ENCODE measurements around the gene AFF3. TPM values are rescaled to one million over a fixed set of nuclear protein-coding genes. Genes with fewer than 3 reads are reported as not detected.
A peak's percentile ranks its signal among the peaks of the same experiment; 100 is the strongest.

Gene AFF3
- total RNA-seq, 1 experiment from 2014 or later = 0.07 TPM

- peak; percentile 73 for DNase-seq
- H3K36me3 ChIP-seq (replicated peaks; ENCODE audit: control insufficient read depth, insufficient read depth, low read length) = no peaks in the 10 kb centered on the region
- H3K27me3 ChIP-seq (ENCODE audit: control insufficient read depth, insufficient read depth, low read length) = no peaks in the 10 kb centered on the region
- H3K4me3 ChIP-seq (ENCODE audit: insufficient read depth, low read depth, low read length) = no peak overlapping the region
Measured at GRCh38 chr2:99615247-99615771, 527.1 kb downstream of the AFF3 start.

- no peaks in the 10 kb centered on the region for H3K27me3 ChIP-seq (ENCODE audit: control insufficient read depth, insufficient read depth, low read length)
- no peak overlapping the region for H3K4me3 ChIP-seq (ENCODE audit: insufficient read depth, low read depth, low read length)
- peak; percentile 4 for DNase-seq
- H3K36me3 ChIP-seq (replicated peaks; ENCODE audit: control insufficient read depth, insufficient read depth, low read length) = no peaks in the 10 kb centered on the region
Measured at GRCh38 chr2:99613980-99614379, 528.4 kb downstream of the AFF3 start.

- Histone ChIP-seq H3K4me3 (ENCODE audit: insufficient read depth, low read depth, low read length) (no peak overlapping the region), H3K27me3 (ENCODE audit: control insufficient read depth, insufficient read depth, low read length) (no peaks in the 10 kb centered on the region), H3K36me3 (replicated peaks; ENCODE audit: control insufficient read depth, insufficient read depth, low read length) (no peaks in the 10 kb centered on the region)
- DNase-seq = no peak
Measured at GRCh38 chr2:99611786-99612185, 530.6 kb downstream of the AFF3 start.

DNA sequence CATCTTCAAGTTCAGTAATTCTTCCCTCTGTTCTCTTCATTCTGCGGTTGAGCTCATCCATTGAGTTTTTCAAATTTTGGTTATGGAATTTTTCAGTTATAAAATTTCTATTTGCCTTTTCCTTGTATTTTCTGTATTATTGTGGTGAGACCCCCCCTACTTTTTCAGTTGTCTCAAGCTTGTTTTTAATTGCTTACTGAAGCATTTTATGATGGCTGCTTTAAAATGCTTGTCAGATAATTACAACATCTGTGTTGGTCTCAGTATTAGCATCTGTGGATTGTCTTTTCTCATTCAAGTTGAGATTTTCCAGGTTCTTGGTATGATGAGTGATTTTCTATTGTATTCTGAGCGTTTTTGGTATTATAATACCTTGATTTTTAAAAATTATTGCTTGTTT is 531.4 kb downstream of the AFF3 start:
- DNase-seq = no peak
- Histone ChIP-seq H3K36me3 (replicated peaks; ENCODE audit: control insufficient read depth, insufficient read depth, low read length) (no peaks in the 10 kb centered on the region), H3K27me3 (ENCODE audit: control insufficient read depth, insufficient read depth, low read length) (no peaks in the 10 kb centered on the region), H3K4me3 (ENCODE audit: insufficient read depth, low read depth, low read length) (no peak overlapping the region)

GRCh38 chr2:99609851-99610381 is 532.5 kb downstream of the AFF3 start:
- Histone ChIP-seq H3K27me3 (ENCODE audit: control insufficient read depth, insufficient read depth, low read length) (no peaks in the 10 kb centered on the region), H3K36me3 (replicated peaks; ENCODE audit: control insufficient read depth, insufficient read depth, low read length) (no peaks in the 10 kb centered on the region), H3K4me3 (ENCODE audit: insufficient read depth, low read depth, low read length) (no peak overlapping the region)
- DNase-seq = no peak

DNA sequence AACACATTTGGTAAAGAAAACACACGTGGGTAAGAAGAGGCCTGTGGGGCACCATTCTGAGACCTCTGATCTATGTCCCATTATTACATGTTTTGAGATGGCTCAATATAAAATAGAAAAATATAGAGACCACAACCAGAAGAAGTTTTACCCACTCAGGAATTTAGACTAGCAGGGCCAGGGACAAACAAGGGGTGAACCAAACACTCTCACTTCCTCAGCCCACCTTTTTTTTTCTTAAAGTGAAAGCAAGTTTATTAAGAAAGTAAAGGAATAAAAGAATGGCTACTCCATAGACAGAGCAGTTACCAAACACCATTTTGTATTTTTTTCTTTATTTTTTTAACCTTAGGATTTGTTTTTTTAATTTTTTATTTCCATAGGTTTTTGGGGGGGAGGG is 533.5 kb downstream of the AFF3 start:
- H3K36me3 ChIP-seq (replicated peaks; ENCODE audit: control insufficient read depth, insufficient read depth, low read length) = no peaks in the 10 kb centered on the region
- no peaks in the 10 kb centered on the region for H3K27me3 ChIP-seq (ENCODE audit: control insufficient read depth, insufficient read depth, low read length)
- DNase-seq = no peak
- H3K4me3 ChIP-seq (ENCODE audit: insufficient read depth, low read depth, low read length) = no peak overlapping the region

GRCh38 chr2:99607861-99608491 is 534.4 kb downstream of the AFF3 start:
- Histone ChIP-seq H3K27me3 (ENCODE audit: control insufficient read depth, insufficient read depth, low read length) (no peaks in the 10 kb centered on the region), H3K4me3 (ENCODE audit: insufficient read depth, low read depth, low read length) (no peak overlapping the region), H3K36me3 (replicated peaks; ENCODE audit: control insufficient read depth, insufficient read depth, low read length) (no peaks in the 10 kb centered on the region)
- DNase-seq = no peak

- no peak for DNase-seq
- H3K36me3 ChIP-seq (replicated peaks; ENCODE audit: control insufficient read depth, insufficient read depth, low read length) = no peaks in the 10 kb centered on the region
- no peaks in the 10 kb centered on the region for H3K27me3 ChIP-seq (ENCODE audit: control insufficient read depth, insufficient read depth, low read length)
- H3K4me3 ChIP-seq (ENCODE audit: insufficient read depth, low read depth, low read length) = no peak overlapping the region
Measured at GRCh38 chr2:99607454-99607853, 534.9 kb downstream of the AFF3 start.

DNA sequence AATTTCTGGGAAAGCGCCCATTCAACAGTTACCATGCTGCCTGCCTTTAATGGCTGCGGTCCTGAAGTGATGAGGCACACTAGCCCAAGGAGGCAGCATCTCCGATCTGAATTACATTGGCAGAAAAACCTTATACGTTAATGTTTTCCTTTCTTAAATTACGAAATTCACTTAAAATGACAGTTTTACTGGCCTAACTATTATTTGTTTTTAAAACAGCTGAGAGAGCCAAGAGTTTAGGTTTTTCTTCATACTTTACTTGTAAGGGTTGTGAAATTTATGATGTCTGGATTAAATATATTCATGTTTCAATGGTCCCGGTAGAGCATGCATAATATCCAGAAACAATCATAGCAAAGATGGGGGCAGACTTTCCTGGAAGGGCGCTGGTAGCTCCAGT is 537.4 kb downstream of the AFF3 start:
- Histone ChIP-seq H3K4me3 (ENCODE audit: insufficient read depth, low read depth, low read length) (no peak overlapping the region), H3K36me3 (replicated peaks; ENCODE audit: control insufficient read depth, insufficient read depth, low read length) (no peaks in the 10 kb centered on the region), H3K27me3 (ENCODE audit: control insufficient read depth, insufficient read depth, low read length) (no peaks in the 10 kb centered on the region)
- DNase-seq = no peak

DNA sequence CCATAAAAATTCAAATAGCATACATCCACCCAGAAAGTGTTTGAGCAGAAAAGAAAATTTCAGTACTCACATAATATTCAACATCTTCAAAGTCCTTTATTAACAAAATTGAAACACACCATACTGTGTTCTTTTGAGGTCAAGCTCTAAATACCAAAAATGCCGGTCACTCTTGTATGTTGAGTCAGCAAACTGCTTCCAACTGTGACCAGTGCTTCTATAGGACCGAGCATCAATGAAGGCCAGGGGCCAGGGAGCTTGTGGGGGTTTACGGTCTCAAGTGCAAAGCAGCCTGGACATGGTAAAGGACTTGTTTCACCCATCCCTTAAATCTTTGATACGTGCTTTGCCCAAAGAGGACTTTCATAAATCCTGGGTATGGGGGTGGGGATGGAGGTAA is 539.9 kb downstream of the AFF3 start:
- Histone ChIP-seq H3K27me3 (ENCODE audit: control insufficient read depth, insufficient read depth, low read length) (no peaks in the 10 kb centered on the region), H3K36me3 (replicated peaks; ENCODE audit: control insufficient read depth, insufficient read depth, low read length) (no peaks in the 10 kb centered on the region), H3K4me3 (ENCODE audit: insufficient read depth, low read depth, low read length) (no peak overlapping the region)
- DNase-seq = no peak

- Histone ChIP-seq H3K27me3 (ENCODE audit: control insufficient read depth, insufficient read depth, low read length) (no peaks in the 10 kb centered on the region), H3K36me3 (replicated peaks; ENCODE audit: control insufficient read depth, insufficient read depth, low read length) (no peaks in the 10 kb centered on the region), H3K4me3 (ENCODE audit: insufficient read depth, low read depth, low read length) (no peak overlapping the region)
- peak; percentile 62 for DNase-seq
Measured at GRCh38 chr2:99600981-99601651, 541.3 kb downstream of the AFF3 start.

- H3K27me3 ChIP-seq (ENCODE audit: control insufficient read depth, insufficient read depth, low read length) = no peaks in the 10 kb centered on the region
- H3K36me3 ChIP-seq (replicated peaks; ENCODE audit: control insufficient read depth, insufficient read depth, low read length) = no peaks in the 10 kb centered on the region
- DNase-seq = peak; percentile 71
- H3K4me3 ChIP-seq (ENCODE audit: insufficient read depth, low read depth, low read length) = no peak overlapping the region
Measured at GRCh38 chr2:99598441-99598840, 543.9 kb downstream of the AFF3 start.

DNA sequence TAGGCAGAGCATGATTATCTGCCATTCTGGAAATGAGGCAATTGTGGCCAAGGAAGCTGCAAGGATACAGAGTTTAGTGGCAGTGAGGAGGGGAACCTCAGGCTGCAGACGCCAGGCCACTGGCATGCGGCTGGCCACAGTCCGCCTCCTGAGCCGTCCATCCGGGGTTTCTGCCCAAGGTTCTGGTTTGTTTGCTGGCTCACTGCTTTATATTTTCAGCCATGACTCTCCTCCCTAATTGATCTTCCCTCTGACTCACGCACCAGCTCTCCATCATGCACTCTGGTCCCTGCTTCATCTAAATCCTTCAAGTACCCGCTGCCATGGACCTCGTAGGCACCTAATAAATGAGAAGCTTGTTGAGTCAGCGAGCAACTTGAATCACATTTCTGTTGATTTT is 544.8 kb downstream of the AFF3 start:
- DNase-seq = no peak
- Histone ChIP-seq H3K4me3 (ENCODE audit: insufficient read depth, low read depth, low read length) (no peak overlapping the region), H3K27me3 (ENCODE audit: control insufficient read depth, insufficient read depth, low read length) (no peaks in the 10 kb centered on the region), H3K36me3 (replicated peaks; ENCODE audit: control insufficient read depth, insufficient read depth, low read length) (no peaks in the 10 kb centered on the region)

- Histone ChIP-seq H3K4me3 (ENCODE audit: insufficient read depth, low read depth, low read length) (no peak overlapping the region), H3K36me3 (replicated peaks; ENCODE audit: control insufficient read depth, insufficient read depth, low read length) (no peaks in the 10 kb centered on the region), H3K27me3 (ENCODE audit: control insufficient read depth, insufficient read depth, low read length) (no peaks in the 10 kb centered on the region)
- no peak for DNase-seq
Measured at GRCh38 chr2:99595373-99595772, 547.0 kb downstream of the AFF3 start.

- H3K36me3 ChIP-seq (replicated peaks; ENCODE audit: control insufficient read depth, insufficient read depth, low read length) = no peaks in the 10 kb centered on the region
- H3K4me3 ChIP-seq (ENCODE audit: insufficient read depth, low read depth, low read length) = no peak overlapping the region
- peak; percentile 43 for DNase-seq
- H3K27me3 ChIP-seq (ENCODE audit: control insufficient read depth, insufficient read depth, low read length) = no peaks in the 10 kb centered on the region
Measured at GRCh38 chr2:99593692-99594427, 548.5 kb downstream of the AFF3 start.

Measured in H7 (cell line).